Mucosa of stomach (tissue), 1 donor: ENCODE results near the gene HMGB1.
A peak's percentile ranks its signal among the peaks of the same experiment; 100 is the strongest.
"Not testable (repeated sequence)": the region's sequence is repeated elsewhere in the genome, so short reads cannot be mapped to it uniquely, and the experiment has no call there.

Experiments used
- H3K27me3 ChIP-seq: one replicate; pipeline ENCODE4 v1.7.0; 2013; ENCODE audit warnings: mild to moderate bottlenecking, low read length; ENCODE audit not compliant: control insufficient read depth, insufficient read depth
- H3K36me3 ChIP-seq: one replicate; pipeline ENCODE4 v1.7.0; 2013; ENCODE audit warnings: low read length; ENCODE audit not compliant: control insufficient read depth, insufficient read depth
- H3K4me1 ChIP-seq: one replicate; pipeline ENCODE4 v1.7.0; 2013; ENCODE audit warnings: mild to moderate bottlenecking, low read length; ENCODE audit not compliant: control insufficient read depth, insufficient read depth
- H3K4me3 ChIP-seq: one replicate; pipeline ENCODE4 v1.7.0; 2013; ENCODE audit warnings: low read length
- H3K9ac ChIP-seq: one replicate; pipeline ENCODE4 v1.7.0; 2013; ENCODE audit warnings: mild to moderate bottlenecking, low read length, moderate library complexity
- H3K9me3 ChIP-seq: one replicate; pipeline ENCODE4 v1.7.0; 2013; ENCODE audit warnings: mild to moderate bottlenecking, low read length, moderate library complexity; ENCODE audit not compliant: control insufficient read depth
- donor health status: Pancreatic carcinoma.

HMGB1 gene

GRCh38 chr13:30463787-30464495 lies 1.8 kb downstream of the HMGB1 start:
- Histone ChIP-seq H3K36me3 (no peaks in the 10 kb centered on the region), H3K27me3 (no peaks in the 10 kb centered on the region), H3K4me1 (peaks cover 14% of the 10 kb centered on the region), H3K9me3 (no peaks in the 10 kb centered on the region), H3K4me3 (peak overlapping the region; percentile 5), H3K9ac (peak overlapping the region; percentile 92)

GRCh38 chr13:30461279-30462066 lies 4.3 kb downstream of the HMGB1 start:
- not testable (repeated sequence) for H3K36me3 ChIP-seq, H3K27me3 ChIP-seq, H3K4me3 ChIP-seq, H3K9me3 ChIP-seq, H3K9ac ChIP-seq
- peaks cover 14% of the 10 kb centered on the region for H3K4me1 ChIP-seq

GRCh38 chr13:30457306-30457891 lies 8.3 kb downstream of the HMGB1 start:
- no peaks in the 10 kb centered on the region for H3K4me1 ChIP-seq
- H3K27me3 ChIP-seq = no peaks in the 10 kb centered on the region
- H3K4me3 ChIP-seq = no peak overlapping the region
- no peaks in the 10 kb centered on the region for H3K36me3 ChIP-seq
- H3K9me3 ChIP-seq = no peaks in the 10 kb centered on the region
- H3K9ac ChIP-seq = no peak overlapping the region

- Histone ChIP-seq H3K9ac (no peak overlapping the region), H3K27me3 (no peaks in the 10 kb centered on the region), H3K36me3 (no peaks in the 10 kb centered on the region), H3K9me3 (no peaks in the 10 kb centered on the region), H3K4me3 (no peak overlapping the region), H3K4me1 (no peaks in the 10 kb centered on the region)
Observed at GRCh38 chr13:30456290-30456689, 9.4 kb downstream of the HMGB1 start.

GRCh38 chr13:30454991-30455390 lies 10.7 kb downstream of the HMGB1 start:
- H3K27me3 ChIP-seq = no peaks in the 10 kb centered on the region
- H3K9ac ChIP-seq = no peak overlapping the region
- H3K36me3 ChIP-seq = no peaks in the 10 kb centered on the region

GRCh38 chr13:30453727-30454126 lies 12.0 kb downstream of the HMGB1 start:
- no peak overlapping the region for H3K9ac ChIP-seq
- no peaks in the 10 kb centered on the region for H3K4me1 ChIP-seq
- no peaks in the 10 kb centered on the region for H3K9me3 ChIP-seq
- H3K36me3 ChIP-seq = no peaks in the 10 kb centered on the region
- H3K4me3 ChIP-seq = no peak overlapping the region
- H3K27me3 ChIP-seq = no peaks in the 10 kb centered on the region

More at GRCh38 chr13:30454991-30455390, 10.7 kb downstream of the HMGB1 start:
- Histone ChIP-seq H3K4me3 (no peak overlapping the region), H3K9me3 (no peaks in the 10 kb centered on the region), H3K4me1 (no peaks in the 10 kb centered on the region)

- H3K9ac ChIP-seq, H3K4me3 ChIP-seq, H3K36me3 ChIP-seq, H3K27me3 ChIP-seq, H3K9me3 ChIP-seq, H3K4me1 ChIP-seq: not testable (repeated sequence)
Observed at GRCh38 chr13:30451476-30451875, 14.3 kb downstream of the HMGB1 start.

GRCh38 chr13:30450066-30450465 lies 15.7 kb downstream of the HMGB1 start:
- H3K9ac ChIP-seq = no peak overlapping the region
- H3K27me3 ChIP-seq = no peaks in the 10 kb centered on the region
- H3K36me3 ChIP-seq = no peaks in the 10 kb centered on the region
- no peaks in the 10 kb centered on the region for H3K9me3 ChIP-seq
- no peak overlapping the region for H3K4me3 ChIP-seq
- H3K4me1 ChIP-seq = peaks cover 12% of the 10 kb centered on the region

GRCh38 chr13:30448441-30448840 lies 17.3 kb downstream of the HMGB1 start:
- peaks cover 12% of the 10 kb centered on the region for H3K4me1 ChIP-seq
- H3K4me3 ChIP-seq = no peak overlapping the region
- H3K27me3 ChIP-seq = no peaks in the 10 kb centered on the region
- no peak overlapping the region for H3K9ac ChIP-seq
- no peaks in the 10 kb centered on the region for H3K9me3 ChIP-seq
- no peaks in the 10 kb centered on the region for H3K36me3 ChIP-seq

GRCh38 chr13:30446126-30446500 lies 19.6 kb downstream of the HMGB1 start:
- Histone ChIP-seq H3K9ac (peak overlapping the region; percentile 58), H3K36me3 (no peaks in the 10 kb centered on the region), H3K4me3 (peak overlapping the region; percentile 4), H3K9me3 (no peaks in the 10 kb centered on the region), H3K27me3 (no peaks in the 10 kb centered on the region), H3K4me1 (peaks cover 12% of the 10 kb centered on the region)

- Histone ChIP-seq H3K27me3 (no peaks in the 10 kb centered on the region), H3K4me3 (no peak overlapping the region), H3K4me1 (peaks cover 12% of the 10 kb centered on the region), H3K36me3 (no peaks in the 10 kb centered on the region), H3K9me3 (no peaks in the 10 kb centered on the region), H3K9ac (no peak overlapping the region)
Observed at GRCh38 chr13:30443957-30444404, 21.8 kb downstream of the HMGB1 start.

- not testable (repeated sequence) for H3K27me3 ChIP-seq, H3K9me3 ChIP-seq, H3K36me3 ChIP-seq, H3K9ac ChIP-seq, H3K4me3 ChIP-seq
- peaks cover 12% of the 10 kb centered on the region for H3K4me1 ChIP-seq
Observed at GRCh38 chr13:30443491-30443890, 22.2 kb downstream of the HMGB1 start.
